CD4-positive, alpha-beta T cell treated with Interleukin-17A for 1 hour (primary cell): ENCODE measurements around the gene LYRM4.

ENCODE experiments used
- DNase-seq: peaks from one replicate; pipeline ENCODE4 v3.0.0-alpha.2; 2020

Gene LYRM4

GRCh38 chr6:5172041-5172653 is 88.6 kb downstream of the LYRM4 start:
- no peak for DNase-seq

DNA sequence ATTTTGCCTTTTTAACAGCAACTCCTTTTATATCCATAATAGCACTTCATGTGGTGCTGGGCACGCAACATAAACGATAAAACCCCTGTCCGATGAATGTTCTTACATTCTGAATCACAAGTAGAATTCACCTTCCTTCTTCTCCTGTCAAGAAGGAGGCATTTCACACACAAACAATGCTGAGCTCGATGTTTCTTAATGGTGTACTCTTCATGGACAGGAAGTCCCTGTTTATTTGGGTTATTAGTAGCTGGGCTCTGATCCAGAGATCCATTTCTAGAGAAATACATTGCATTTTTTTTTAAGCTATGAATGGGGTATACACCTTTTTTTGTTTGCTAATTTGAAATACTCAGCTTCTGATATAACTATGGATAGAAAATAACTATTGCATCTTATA is 93.2 kb downstream of the LYRM4 start:
- no peak for DNase-seq

DNA sequence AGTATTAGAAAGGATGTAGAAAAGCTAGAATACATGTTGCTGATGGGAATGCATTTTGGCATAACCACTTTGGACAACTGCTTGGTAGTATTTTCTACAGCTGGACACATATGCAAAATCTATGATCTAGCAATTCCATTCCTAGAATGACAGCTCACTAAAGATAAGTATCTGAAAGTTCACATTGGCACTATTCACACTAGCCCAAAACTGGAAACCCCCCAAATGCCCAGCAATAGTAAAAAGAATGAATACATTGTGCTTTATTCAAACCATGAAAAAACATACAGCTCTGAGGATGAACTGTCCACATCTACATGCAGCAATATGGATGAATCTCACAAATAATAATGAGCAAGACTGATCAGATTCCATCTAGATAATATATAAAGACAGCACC is 96.7 kb downstream of the LYRM4 start:
- no peak for DNase-seq

DNA sequence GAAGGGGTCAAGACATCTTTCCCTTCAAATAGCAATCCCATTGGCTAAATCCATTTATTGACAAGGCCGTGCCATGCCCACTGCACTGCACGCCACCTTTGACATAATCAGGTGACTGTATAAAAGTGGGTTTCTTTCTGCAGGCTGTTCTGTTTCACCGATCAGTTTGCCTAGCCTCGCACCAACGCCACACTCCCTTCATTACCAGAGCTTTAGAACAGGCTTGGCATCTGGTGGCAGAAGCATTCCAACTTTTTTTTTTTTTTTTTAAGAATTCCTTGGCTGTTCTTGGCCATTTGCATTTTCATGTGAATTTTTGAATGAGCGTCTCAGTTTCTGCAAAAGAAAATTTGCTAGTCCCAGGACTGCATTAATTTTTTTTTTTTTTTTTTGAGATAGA is 97.5 kb downstream of the LYRM4 start:
- no peak for DNase-seq

DNA sequence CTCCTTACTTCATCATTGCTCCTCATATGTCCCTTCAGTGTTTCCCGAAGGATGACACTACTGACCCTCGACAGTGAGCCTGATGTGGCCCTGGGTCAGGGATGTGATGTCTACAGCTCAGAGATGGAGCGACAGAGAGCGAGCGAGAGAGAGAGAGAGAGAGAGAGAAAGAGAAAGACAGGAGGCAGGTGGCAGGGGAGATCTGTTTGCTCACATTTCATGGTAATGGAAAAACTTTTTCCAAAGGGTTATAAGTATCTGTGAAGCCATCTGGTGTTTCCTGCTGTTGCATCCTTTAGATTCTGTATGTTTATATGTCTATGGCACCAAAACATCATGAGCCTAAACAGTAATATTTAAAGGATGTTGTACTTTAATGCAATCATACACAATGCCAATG is 98.4 kb downstream of the LYRM4 start:
- DNase-seq = no peak

DNA sequence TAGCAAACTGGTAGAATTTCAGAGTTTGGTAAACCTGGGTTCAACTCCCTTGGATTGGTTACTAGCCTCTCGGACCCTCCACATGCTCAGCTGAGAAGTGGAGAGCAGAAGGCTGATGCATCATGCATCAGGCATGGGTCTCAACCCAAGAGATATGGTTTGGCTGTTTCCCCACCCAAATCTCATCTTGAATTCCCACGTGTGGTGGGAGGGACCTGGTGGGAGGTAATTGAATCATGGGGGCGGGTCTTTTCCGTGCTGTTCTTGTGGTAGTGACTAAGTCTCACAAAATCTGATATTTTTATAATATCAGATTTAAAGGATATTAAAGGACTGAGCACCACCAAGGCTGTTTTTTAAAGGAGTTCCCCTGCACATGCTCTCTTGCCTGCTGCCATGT is 100.5 kb downstream of the LYRM4 start:
- no peak for DNase-seq

GRCh38 chr6:5159162-5159561 is 101.6 kb downstream of the LYRM4 start:
- DNase-seq = no peak

- DNase-seq = no peak
These were observed 102.6 kb downstream of the LYRM4 start for GRCh38 chr6:5158180-5158579.

GRCh38 chr6:5157621-5158138 is 103.1 kb downstream of the LYRM4 start:
- DNase-seq = no peak

- no peak for DNase-seq
These were observed 104.1 kb downstream of the LYRM4 start for GRCh38 chr6:5156627-5157026.

DNA sequence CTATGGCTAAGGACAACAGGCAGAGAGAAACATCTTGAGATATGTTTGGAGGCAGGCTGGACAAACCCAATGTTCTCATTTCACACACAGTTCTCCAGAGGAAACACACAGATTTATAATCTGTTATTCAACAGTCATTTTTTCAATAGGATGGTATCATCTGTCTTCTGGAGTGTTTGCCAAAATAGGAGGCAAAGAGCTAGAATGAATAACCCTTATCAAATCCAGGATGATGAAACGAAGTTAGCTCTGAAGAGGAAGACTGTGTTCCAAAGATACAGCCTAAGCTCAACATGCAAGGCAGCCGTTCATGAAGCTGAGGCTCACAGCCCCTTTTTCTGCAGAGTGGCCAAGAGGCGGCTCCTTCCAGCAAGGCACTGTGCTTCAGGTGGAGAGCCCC is 104.8 kb downstream of the LYRM4 start:
- no peak for DNase-seq

- no peak for DNase-seq
These were observed 107.6 kb downstream of the LYRM4 start for GRCh38 chr6:5153186-5153585.

- no peak for DNase-seq
These were observed 108.3 kb downstream of the LYRM4 start for GRCh38 chr6:5152460-5152859.

DNA sequence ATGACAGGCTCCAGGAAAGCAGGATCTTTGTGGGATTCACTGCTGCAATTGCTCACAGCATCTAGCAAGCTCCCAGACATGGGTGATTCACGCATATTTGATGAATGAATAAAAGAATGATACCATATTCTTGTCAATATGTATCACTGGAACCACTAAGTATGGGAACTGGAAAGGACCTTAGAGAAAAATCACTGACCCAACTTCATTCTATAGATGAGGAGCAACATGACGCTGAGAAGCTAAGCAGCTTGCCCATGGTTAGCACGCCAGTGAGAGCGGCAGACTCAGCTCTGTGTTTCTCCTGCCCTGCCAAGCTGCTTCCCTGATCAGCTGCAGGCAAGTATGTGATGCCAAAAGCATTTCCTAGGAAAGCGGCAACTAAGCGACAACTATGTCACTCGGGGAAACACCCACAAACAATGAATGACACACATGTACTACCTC is 108.8 kb downstream of the LYRM4 start:
- no peak for DNase-seq

DNA sequence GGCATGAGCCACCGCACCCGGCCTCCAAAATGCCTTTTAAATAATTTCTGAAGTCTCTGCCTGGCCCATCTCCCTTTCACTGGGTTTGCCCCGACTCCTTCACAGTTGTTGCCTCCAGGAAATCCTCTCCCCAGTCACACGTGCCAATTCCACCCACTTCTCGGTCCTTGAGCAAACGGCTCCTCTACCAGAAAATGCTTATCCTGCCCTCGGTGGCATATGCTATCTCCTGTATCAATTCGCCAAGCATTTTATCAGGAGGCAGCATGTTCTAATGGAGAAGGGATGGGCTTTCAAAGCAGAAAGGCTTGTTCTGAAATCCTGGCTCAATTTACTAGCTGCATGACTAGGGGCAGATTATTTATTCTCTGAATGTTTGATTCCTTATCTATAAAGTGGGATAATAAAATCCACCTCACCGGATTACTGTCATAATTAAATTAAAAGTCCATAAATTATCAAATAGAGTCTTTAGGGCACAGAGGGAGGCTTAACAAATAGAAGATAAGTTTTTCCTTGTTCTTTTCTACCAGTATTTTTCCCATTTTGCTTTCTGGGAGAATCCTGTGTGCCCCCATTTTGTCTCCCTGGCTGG is 109.3 kb downstream of the LYRM4 start:
- DNase-seq = no peak

- DNase-seq = no peak
These were observed 110.1 kb downstream of the LYRM4 start for GRCh38 chr6:5150551-5151075.

- DNase-seq = no peak
These were observed 110.9 kb downstream of the LYRM4 start for GRCh38 chr6:5149891-5150290.

- no peak for DNase-seq
These were observed 111.5 kb downstream of the LYRM4 start for GRCh38 chr6:5149159-5149704.

- no peak for DNase-seq
These were observed 114.4 kb downstream of the LYRM4 start for GRCh38 chr6:5146398-5146797.

DNA sequence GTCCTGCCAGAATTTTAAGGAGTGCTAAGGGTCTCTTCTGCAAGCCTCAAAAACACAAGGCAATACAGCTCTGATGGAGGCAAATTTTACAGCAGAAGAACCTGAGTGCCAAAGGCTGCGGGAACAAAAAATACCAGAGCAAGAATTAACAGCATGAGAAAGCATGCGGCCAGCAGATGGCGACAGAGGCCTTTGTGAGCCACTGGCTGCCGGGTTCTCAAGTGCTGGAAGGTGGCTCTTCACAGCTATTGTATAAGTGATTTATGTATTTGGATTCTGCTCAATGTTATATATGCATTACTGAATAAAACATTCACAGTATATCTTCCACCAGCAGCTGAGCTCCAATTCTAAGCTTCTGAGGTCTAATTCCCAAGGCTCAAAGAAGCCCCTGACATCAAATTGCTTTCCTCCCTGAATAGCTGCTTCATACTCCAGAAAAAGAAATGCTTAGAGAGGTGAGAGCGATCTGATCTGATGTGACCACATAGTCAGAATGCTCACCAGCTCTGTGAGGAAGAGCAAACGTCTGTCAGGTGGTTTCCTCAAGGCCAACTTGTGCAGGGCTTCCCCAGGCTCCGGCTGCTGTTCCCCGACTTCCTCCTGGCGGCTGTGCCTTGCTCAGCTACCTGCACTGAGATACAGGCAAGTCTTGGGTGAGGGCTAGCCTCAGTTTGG is 117.0 kb downstream of the LYRM4 start:
- DNase-seq = peak; percentile 81

DNA sequence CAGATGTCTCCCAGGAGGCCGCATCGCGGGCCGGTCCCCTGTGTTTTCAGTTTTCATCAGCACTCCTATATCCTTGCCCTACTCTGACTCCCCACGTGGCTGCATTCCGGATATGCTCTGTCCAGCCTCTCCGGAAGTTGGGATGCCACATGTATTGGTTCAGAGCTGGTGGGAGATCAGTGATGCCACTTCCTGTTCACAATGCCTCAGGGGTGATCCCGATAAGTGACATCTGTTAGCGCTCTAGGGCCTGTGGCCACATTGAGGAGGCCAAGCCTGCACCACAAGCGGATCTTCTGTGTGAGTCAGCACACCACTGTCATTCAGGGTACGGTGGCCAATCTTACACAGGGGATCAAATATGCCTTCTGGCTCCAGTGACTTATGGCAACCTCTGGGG is 117.8 kb downstream of the LYRM4 start:
- DNase-seq = no peak

DNA sequence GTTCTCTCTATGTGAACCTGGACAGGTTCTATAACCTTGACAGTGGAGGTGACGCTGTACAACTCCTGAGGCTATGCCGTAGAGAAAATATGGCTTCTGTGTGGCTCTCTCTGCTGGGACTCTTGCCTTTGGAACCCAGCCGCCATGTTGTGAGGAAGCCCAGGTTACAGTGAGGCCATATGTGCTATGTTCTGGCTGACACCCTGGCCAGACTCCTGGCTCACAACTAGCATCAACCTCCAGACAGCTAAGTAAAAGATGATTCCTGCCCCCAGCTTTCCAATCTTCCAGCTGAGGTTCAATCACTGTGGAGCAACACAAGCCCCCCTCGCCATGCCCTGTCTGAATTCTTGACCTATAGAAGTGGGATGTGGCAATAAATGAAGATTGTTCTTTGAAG is 118.6 kb downstream of the LYRM4 start:
- no peak for DNase-seq

GRCh38 chr6:5141046-5141445 is 119.7 kb downstream of the LYRM4 start:
- DNase-seq = no peak
